NCI-H526 (cell line): Measurements from ENCODE around the gene NPIPA5.
"Not testable (repeated sequence)": the region's sequence is repeated elsewhere in the genome, so short reads cannot be mapped to it uniquely, and the experiment has no call there.

Experiments
- DNase-seq, 2 experiments: peaks; one replicate each; lab custom pipeline; 2025; lab: John Stamatoyannopoulos, UW

NPIPA5 gene

GRCh38 chr16:15389916-15390315, 11.8 kb upstream of the NPIPA5 start:
- not testable (repeated sequence) for DNase-seq

- DNase-seq, result not testable (repeated sequence)
Measured at GRCh38 chr16:15388060-15388459, 10.0 kb upstream of the NPIPA5 start.

- not testable (repeated sequence) for DNase-seq
Measured at GRCh38 chr16:15382810-15383209, 4.7 kb upstream of the NPIPA5 start.

- not testable (repeated sequence) for DNase-seq
Measured at GRCh38 chr16:15357495-15357894, 20.6 kb downstream of the NPIPA5 start.

GRCh38 chr16:15354846-15355245, 23.2 kb downstream of the NPIPA5 start:
- not testable (repeated sequence) for DNase-seq

GRCh38 chr16:15352852-15353251, 25.2 kb downstream of the NPIPA5 start:
- not testable (repeated sequence) for DNase-seq

- not testable (repeated sequence) for DNase-seq
Measured at GRCh38 chr16:15351745-15352144, 26.3 kb downstream of the NPIPA5 start.

- not testable (repeated sequence) for DNase-seq
Measured at GRCh38 chr16:15351251-15351650, 26.8 kb downstream of the NPIPA5 start.

- not testable (repeated sequence) for DNase-seq
Measured at GRCh38 chr16:15348721-15349120, 29.4 kb downstream of the NPIPA5 start.

GRCh38 chr16:15342337-15342736, 35.8 kb downstream of the NPIPA5 start:
- not testable (repeated sequence) for DNase-seq

GRCh38 chr16:15338986-15339385, 39.1 kb downstream of the NPIPA5 start:
- DNase-seq, result not testable (repeated sequence)

- DNase-seq, result not testable (repeated sequence)
Measured at GRCh38 chr16:15337974-15338605, 40.0 kb downstream of the NPIPA5 start.

GRCh38 chr16:15335609-15336008, 42.5 kb downstream of the NPIPA5 start:
- not testable (repeated sequence) for DNase-seq

- not testable (repeated sequence) for DNase-seq
Measured at GRCh38 chr16:15333969-15334368, 44.1 kb downstream of the NPIPA5 start.

GRCh38 chr16:15330978-15331377, 47.1 kb downstream of the NPIPA5 start:
- DNase-seq, result not testable (repeated sequence)

- DNase-seq, result not testable (repeated sequence)
Measured at GRCh38 chr16:15324954-15325353, 53.1 kb downstream of the NPIPA5 start.

- DNase-seq, result not testable (repeated sequence)
Measured at GRCh38 chr16:15323373-15323772, 54.7 kb downstream of the NPIPA5 start.

GRCh38 chr16:15321221-15321620, 56.9 kb downstream of the NPIPA5 start:
- DNase-seq, result not testable (repeated sequence)

- not testable (repeated sequence) for DNase-seq
Measured at GRCh38 chr16:15314562-15314961, 63.5 kb downstream of the NPIPA5 start.
